ENCODE measurements around the gene DNAI1. TPM values are rescaled to one million over a fixed set of nuclear protein-coding genes. Genes with fewer than 3 reads are reported as not detected.

The DNAI1 gene
- total RNA-seq, 2 experiments from 2014 or later: not detected

DNA sequence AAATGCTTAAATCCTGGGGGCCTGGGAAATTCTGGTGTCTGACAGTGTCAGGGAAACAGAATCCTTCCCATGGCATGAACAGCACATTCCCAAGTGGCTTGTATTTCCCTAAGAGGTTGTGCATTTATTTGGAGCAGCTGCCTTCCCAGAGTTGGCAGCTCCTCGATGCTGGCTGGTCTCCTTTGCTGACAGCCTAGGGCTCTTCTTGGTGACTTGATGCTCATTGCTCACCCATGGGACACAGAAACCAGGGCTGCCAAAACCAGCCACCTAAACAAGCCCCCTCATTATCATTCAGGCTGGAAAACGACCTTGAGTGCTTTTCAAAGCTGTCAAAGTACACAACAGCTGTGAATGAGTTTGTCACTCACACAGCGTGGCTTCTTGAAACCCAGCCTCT lies 39.9 kb downstream of the DNAI1 start:
- H3K27ac ChIP-seq (ENCODE audit: low read depth in 1 of 2, low read length in 2 of 2): no peak overlapping the region
- no peaks in the 10 kb centered on the region for H3K36me3 ChIP-seq (ENCODE audit: insufficient read depth, low read length)
- Mint-ChIP-seq H3K4me3 (no peak overlapping the region), H3K4me1 (ENCODE audit: low read depth) (no peaks in the 10 kb centered on the region), H3K9me3 (no peaks in the 10 kb centered on the region), H3K27me3 (peaks cover 6% of the 10 kb centered on the region), H3K27ac (no peak overlapping the region), H3K36me3 (ENCODE audit: low read depth) (no peaks in the 10 kb centered on the region)
- TF ChIP-seq, protein P1, sequence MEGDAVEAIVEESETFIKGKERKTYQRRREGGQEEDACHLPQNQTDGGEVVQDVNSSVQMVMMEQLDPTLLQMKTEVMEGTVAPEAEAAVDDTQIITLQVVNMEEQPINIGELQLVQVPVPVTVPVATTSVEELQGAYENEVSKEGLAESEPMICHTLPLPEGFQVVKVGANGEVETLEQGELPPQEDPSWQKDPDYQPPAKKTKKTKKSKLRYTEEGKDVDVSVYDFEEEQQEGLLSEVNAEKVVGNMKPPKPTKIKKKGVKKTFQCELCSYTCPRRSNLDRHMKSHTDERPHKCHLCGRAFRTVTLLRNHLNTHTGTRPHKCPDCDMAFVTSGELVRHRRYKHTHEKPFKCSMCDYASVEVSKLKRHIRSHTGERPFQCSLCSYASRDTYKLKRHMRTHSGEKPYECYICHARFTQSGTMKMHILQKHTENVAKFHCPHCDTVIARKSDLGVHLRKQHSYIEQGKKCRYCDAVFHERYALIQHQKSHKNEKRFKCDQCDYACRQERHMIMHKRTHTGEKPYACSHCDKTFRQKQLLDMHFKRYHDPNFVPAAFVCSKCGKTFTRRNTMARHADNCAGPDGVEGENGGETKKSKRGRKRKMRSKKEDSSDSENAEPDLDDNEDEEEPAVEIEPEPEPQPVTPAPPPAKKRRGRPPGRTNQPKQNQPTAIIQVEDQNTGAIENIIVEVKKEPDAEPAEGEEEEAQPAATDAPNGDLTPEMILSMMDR (IDR thresholded peaks at IDR 0.05): no peak
- CTCF ChIA-PET: no interaction called here
- H3K4me1 ChIP-seq (ENCODE audit: insufficient read depth, low read length): peaks cover 3% of the 10 kb centered on the region
- DNase-seq (no peak), ATAC-seq (ENCODE audit: poor library complexity) (no peak)
- intact Hi-C loops (cut with DNase I, micrococcal nuclease): no loop called here
- POLR2A ChIA-PET: no interaction called here
- H3K9me3 ChIP-seq (ENCODE audit: control insufficient read depth in 1 of 2, insufficient read depth in 1 of 2, low read length in 2 of 2): no peaks in the 10 kb centered on the region
- H3K4me3 ChIP-seq (ENCODE audit: low read length): no peak overlapping the region
- H3K27me3 ChIP-seq (ENCODE audit: control insufficient read depth in 1 of 2, insufficient read depth in 2 of 2, low read length in 2 of 2): peaks cover 0 to 2% of the 10 kb centered on the region in 2 experiments

DNA sequence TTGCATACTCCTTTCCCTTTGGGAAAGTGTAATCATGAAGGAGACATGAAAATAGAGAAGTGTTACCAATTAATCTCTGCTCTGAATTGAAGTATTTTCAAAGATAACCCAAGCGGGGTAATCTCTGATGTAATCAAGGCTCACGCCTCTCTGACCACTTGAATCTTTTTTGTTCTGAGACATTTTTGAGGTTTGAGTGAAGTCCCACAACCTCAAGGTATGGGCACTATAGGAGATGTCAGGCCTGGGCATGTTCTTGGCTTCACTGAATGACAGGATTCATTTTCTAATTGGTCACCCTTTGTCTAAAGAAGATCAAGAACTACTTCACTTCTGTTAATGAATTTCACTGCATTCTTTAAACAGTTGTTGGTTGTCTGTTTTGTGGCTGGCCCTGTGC lies 40.5 kb downstream of the DNAI1 start:
- no peaks in the 10 kb centered on the region for H3K4me1 Mint-ChIP-seq (ENCODE audit: low read depth)
- H3K27ac Mint-ChIP-seq: no peak overlapping the region
- TF ChIP-seq, protein P1 (IDR thresholded peaks at IDR 0.05): no peak
- H3K36me3 Mint-ChIP-seq (ENCODE audit: low read depth): no peaks in the 10 kb centered on the region
- Histone ChIP-seq H3K27me3 (ENCODE audit: control insufficient read depth in 1 of 2, insufficient read depth in 2 of 2, low read length in 2 of 2) (peaks cover 0 to under 1% of the 10 kb centered on the region in 2 experiments), H3K27ac (ENCODE audit: low read depth in 1 of 2, low read length in 2 of 2) (no peak overlapping the region), H3K9me3 (ENCODE audit: control insufficient read depth in 1 of 2, insufficient read depth in 1 of 2, low read length in 2 of 2) (no peaks in the 10 kb centered on the region), H3K4me1 (ENCODE audit: insufficient read depth, low read length) (peaks cover 3% of the 10 kb centered on the region), H3K36me3 (ENCODE audit: insufficient read depth, low read length) (no peaks in the 10 kb centered on the region), H3K4me3 (ENCODE audit: low read length) (no peak overlapping the region)
- intact Hi-C loops (cut with DNase I, micrococcal nuclease): no loop called here
- H3K27me3 Mint-ChIP-seq: peaks cover 3% of the 10 kb centered on the region
- DNase-seq (no peak), ATAC-seq (ENCODE audit: poor library complexity) (no peak)
- no peak overlapping the region for H3K4me3 Mint-ChIP-seq
- H3K9me3 Mint-ChIP-seq: no peaks in the 10 kb centered on the region
- CTCF ChIA-PET: no interaction called here
- POLR2A ChIA-PET: no interaction called here

DNA sequence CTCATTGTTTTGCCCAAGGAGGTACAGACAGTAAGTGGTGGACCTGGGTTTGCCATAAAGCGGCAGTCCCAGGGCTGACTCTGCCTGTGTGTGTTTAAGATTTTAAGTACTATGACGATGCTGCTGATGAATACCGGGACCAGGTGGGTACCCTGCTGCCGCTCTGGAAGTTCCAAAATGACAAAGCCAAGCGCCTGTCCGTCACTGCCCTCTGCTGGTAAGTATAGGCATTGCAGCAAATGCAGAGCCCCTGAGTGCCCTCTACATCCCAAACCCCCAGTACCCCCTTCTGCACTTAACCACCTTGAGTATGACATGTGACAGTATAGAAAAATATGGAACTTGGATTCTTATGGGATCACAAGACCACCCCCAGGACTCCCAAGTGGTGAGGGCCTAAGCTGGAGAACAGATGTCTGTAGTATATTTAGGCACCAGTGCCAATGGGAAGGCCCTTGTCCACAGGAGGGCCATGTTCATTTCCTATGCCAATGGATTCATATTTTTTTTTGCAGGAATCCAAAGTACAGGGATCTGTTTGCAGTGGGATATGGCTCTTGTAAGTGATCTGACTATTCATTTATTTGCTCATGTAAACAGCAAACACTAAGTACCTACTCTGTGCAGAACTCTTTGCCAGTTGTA lies 42.1 kb downstream of the DNAI1 start:
- POLR2A ChIA-PET: no interaction called here
- TF ChIP-seq, protein P1 (IDR thresholded peaks at IDR 0.05): peak; percentile 97
- H3K9me3 ChIP-seq (ENCODE audit: control insufficient read depth in 1 of 2, insufficient read depth in 1 of 2, low read length in 2 of 2): no peaks in the 10 kb centered on the region
- DNase-seq (peak; percentile 47 to 81 (median 66)), ATAC-seq (ENCODE audit: poor library complexity) (peak; percentile 94)
- no peak overlapping the region for H3K27ac ChIP-seq (ENCODE audit: low read depth in 1 of 2, low read length in 2 of 2)
- Mint-ChIP-seq H3K4me3 (no peak overlapping the region), H3K27ac (no peak overlapping the region), H3K36me3 (ENCODE audit: low read depth) (no peaks in the 10 kb centered on the region), H3K27me3 (peaks cover 10% of the 10 kb centered on the region), H3K4me1 (ENCODE audit: low read depth) (no peaks in the 10 kb centered on the region), H3K9me3 (no peaks in the 10 kb centered on the region)
- H3K4me3 ChIP-seq (ENCODE audit: low read length): no peak overlapping the region
- intact Hi-C loops (cut with DNase I, micrococcal nuclease): loop anchor here (1.0 to 5.0 kb wide), 5 partner anchors 63 to 168 kb away; partner anchors contain the start of gene SIGMAR1 (in 1 of the 2)
- peaks cover 3% of the 10 kb centered on the region for H3K4me1 ChIP-seq (ENCODE audit: insufficient read depth, low read length)
- CTCF ChIA-PET: interaction anchor here (1.5 kb wide), 1 partner anchor 168 kb away, joined by 4 read pairs; no protein-coding TSS in a partner anchor
- no peaks in the 10 kb centered on the region for H3K36me3 ChIP-seq (ENCODE audit: insufficient read depth, low read length)
- H3K27me3 ChIP-seq (ENCODE audit: control insufficient read depth in 1 of 2, insufficient read depth in 2 of 2, low read length in 2 of 2): no peaks in the 10 kb centered on the region

Data from CD4-positive, alpha-beta T cell (primary cell).